Activated CD8-positive, alpha-beta memory T cell treated with anti-CD3 and anti-CD28 coated beads, Interleukin-2, amount 50 U/mL, for 1 hour (primary cell): ENCODE measurements around the gene TBC1D1.

Experiments
- DNase-seq: peaks from one replicate; pipeline ENCODE4 v3.0.0-alpha.2; 2020; ENCODE audit errors: extremely low read depth

Gene TBC1D1

GRCh38 chr4:37990731-37991245, 99.9 kb downstream of the TBC1D1 start:
- no peak for DNase-seq

GRCh38 chr4:37991623-37992410, 100.9 kb downstream of the TBC1D1 start:
- DNase-seq = no peak

DNA sequence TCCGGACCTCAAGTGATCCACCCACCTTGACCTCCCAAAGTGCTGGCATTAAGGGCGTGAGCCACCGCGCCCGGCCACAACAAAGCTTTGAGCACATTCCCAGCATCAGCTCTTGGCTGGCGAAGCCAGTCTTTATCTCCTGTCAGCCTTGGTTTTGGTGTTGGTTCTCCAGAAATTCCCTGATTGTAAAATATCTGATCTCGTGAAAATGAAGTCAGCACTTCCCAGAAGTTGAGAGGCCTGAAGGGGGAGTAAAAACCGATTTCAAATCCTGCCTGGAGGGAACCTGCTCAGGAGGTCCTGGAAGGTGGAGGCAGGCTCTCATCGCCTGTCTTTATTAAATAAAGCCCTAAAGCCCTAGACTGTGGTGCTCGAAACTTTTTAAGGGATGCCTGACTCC, 102.9 kb downstream of the TBC1D1 start:
- DNase-seq = no peak

- no peak for DNase-seq
These were observed 103.7 kb downstream of the TBC1D1 start for GRCh38 chr4:37994569-37994968.

DNA sequence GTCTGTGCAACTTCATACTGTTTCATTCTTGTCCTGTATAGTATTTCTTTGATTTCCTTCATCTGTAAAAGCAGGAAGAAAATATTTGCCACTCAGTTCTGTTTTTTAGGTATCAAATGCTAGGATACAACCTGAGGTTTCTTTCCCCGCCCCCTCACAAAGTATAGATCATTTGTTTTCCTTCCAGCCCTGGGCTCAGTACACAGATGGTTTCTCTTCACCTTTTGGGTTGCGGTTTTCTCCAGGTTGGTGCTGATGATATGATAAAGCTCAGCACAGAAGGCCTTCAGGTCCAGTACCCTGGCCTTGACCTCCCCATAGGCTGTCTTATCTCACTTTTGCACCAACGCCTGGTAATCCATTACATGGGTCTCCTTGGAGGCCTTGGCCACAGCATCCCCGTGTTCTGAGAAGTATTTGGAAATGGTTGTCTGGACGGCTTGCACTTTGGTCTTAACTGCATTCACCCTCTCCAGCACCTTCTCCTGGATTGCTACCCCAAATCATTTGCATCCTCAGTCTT, 104.5 kb downstream of the TBC1D1 start:
- no peak for DNase-seq

DNA sequence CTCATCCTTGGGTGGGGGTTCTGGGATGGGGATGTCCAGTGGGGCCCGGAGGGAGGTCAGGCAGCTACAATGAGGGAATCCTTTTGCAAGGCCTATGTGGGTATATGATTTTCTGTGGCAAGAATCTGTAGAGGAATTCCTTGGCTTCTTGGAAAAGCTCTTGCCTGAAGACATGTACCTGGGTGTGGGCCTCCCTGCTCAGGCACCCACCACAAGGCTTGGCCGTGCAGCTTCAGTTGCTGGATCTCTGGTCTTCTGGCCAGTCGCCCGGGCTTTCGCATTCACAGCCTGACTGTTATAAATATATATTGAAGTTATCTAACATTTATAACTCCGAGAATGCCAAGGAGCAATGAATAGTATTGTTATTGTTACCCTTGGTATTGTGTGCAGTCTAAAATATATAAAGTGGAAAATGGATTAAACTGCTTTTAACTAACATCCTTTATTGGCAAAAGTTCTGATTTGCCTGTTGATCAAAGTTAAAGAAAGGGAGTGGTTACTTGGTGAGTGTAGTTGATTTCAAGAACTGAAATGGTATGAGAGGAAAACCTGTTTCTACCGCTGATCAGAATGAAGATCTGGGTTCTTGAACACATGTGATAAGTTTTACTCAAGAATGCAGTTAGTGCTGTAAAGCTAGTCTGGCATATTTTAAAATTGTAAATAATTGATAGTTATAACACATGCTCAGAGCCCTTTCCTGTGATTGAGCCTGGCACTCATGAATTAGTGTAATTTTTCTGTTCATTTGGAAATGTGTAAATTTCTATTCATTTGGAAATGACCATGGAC, 105.3 kb downstream of the TBC1D1 start:
- DNase-seq = no peak

DNA sequence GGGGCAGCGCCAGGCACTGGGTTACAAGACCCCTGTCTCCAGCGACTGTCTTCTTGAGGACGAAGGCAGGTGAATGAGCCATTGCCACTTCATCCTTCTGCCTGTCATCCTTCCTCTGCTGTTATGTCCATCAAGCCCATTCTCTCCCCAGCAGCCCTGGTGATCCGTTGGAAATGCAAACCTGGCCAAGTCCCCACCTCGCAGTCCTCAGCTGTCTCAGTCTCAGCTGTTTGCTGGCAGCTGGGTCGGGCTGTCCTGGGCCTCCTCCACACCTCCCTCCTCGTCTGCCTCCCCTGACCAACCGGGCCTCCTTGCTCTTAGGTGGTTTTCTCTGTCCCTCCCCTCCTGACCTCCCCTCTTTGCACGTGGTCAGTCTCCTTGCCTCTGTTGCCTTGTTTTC, 107.3 kb downstream of the TBC1D1 start:
- DNase-seq = no peak

DNA sequence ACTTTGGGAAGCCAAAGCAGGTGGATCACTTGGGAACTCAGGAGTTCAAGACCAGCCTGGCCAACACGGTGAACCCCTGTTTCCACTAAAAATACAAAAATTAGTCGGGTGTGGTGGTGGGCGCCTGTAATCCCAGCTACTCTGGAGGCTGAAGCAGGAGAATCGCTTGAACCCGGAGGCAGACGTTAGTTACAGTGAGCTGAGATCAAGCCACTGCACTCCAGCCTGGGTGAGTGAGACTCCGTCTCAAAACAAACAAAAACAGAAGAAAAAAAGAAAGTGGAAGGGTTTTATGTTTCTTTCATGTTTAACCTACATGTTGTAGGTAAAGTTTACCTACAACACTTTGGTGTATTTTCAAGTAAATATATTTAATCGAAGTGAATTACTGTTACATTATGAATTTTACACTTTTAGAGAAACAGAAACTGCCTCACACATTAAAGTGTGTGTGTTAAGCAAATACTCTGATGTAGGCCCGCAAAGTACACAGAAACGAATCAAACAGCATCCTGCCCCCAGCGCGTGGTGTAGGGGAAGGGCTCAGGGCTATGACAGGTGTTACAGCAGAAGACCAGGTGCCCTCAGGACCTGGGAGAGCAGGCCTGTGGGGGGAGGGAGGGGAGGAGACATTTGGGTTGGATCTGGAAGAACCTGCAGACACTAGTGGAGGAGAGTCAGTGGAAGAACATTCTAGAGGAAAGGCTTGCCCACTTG, 108.3 kb downstream of the TBC1D1 start:
- no peak for DNase-seq

DNA sequence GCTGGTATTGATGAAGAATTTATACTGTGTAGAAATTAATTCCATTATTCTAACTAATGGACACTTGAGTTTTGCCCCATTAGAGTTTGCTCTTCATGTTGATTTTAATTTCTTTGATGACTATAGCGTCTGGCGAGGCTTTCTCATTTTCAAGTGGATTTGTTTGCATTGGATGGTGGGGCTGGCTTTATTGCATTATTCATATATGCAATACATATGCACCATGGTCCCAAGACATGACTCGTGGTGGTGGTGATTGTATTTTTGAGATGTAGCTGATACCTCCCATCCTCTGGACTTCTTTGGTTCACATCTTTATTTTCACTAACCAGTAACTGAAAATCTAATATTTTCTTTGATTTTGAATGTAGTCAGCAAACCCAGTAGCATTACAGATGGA, 109.1 kb downstream of the TBC1D1 start:
- DNase-seq = no peak

DNA sequence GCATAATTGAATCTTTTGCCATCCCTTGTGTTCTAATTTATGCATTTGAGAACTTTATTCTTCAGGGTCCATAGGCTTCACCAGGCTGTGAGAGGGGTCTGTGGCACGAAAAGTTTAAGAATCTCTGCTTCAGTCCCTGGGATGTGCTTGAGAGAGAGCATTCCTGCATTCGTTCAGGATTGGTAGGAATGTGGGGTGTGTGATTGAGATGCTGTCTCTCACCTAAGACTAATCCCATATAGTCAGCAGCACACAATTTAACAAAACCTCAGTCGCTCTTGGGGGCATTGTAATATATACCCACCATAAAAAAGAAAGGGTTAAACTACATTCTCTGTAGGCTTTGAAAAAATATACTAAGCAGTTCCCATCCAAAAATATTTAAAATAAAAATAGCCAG, 111.0 kb downstream of the TBC1D1 start:
- no peak for DNase-seq

GRCh38 chr4:38002451-38003071, 111.7 kb downstream of the TBC1D1 start:
- DNase-seq = no peak

GRCh38 chr4:38003102-38003501, 112.2 kb downstream of the TBC1D1 start:
- DNase-seq = no peak

DNA sequence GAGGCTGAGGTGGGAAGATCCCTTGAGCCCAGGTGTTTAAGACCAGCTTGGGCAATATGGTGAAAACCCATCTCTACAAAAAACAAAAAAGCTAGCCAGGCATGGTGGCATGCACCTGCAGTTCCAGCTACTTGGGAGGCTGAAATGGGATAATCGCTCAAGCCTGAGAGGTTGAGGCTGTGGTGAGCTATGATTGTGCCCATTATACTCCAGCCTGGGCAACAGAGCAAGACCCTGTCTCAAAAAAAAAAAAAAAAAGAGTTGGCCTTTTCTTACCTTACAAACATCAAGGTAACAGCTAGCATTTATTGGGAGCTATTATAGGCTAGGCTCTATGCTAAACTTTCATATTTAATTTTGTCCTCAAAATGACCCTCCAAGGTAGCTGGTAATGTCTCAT, 112.7 kb downstream of the TBC1D1 start:
- no peak for DNase-seq

DNA sequence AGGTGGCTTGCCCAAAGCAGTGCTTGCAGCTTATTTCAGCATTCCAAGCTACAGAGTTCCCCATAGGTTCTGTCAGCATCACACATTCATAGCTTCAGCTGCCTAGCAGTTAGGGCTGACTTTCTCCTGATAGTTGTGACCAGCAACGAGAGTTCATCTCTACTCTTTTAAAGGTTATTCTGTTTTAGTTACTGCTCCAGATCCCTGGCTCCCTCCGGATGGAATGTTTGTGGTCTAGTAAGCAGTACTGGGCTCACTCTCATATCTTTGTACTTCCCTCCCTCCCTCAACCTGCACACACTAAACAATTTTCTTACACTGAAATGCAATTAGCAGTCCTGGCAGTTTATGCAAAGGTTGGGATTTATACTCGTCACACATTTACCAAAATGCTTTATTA, 113.2 kb downstream of the TBC1D1 start:
- no peak for DNase-seq

DNA sequence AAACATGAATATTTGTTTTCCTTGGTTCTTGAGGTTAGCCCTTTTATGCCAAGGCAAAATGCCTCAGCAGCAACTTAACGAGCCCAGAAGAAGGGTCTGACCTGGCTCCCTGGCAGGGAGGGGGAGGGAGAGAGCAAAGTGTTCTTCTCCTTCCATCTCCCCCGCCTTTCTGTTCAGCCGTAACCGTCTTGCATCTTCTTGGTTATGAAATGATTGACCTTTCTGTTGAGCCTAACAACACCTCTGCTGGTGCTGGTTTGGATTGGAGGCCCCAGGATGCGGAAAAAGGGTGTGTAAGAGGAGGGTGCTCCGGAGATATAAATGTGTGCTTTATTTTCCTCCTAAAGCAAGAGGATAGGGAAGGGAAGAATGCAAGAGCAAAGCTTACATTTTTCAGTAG, 114.0 kb downstream of the TBC1D1 start:
- DNase-seq = no peak

DNA sequence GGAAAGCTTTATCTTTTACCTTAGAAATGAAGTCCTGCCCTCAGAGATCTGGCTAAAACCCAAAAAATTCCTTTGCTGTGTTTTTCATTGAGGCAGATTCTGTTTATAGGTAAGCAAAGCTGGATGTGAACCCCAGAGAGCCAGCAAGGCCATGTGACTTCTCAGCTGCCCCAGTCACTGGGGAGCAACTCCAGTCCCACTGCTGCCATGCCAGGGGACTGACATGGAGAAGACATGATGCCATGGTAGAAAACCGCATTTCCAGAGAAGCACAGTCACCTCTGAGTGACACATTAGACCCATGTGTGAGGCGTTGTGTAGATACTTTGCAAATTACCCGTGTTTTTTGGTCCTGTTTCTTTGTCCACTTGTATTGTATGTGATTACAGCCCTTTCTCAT, 114.8 kb downstream of the TBC1D1 start:
- no peak for DNase-seq

DNA sequence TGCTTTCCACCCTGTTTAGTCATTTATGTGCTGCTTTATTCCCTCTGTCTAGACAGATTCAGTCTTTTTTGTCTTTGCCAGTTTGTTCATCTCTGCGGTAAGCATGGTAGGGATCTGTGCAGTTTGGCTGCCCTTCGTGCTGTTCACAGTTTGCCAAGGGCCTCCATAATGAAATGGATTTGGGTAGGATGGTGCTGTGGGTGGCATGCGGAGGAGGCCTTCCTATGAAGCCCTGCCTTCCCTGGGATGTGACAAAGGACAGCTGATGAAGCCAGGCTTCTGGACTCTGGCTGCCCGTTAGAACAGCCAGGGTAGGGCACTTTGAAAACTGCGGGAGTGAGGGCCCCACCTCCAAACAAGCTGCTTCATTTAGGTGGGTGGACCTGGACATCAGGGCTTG, 116.8 kb downstream of the TBC1D1 start:
- DNase-seq = no peak

- DNase-seq = no peak
These were observed 117.7 kb downstream of the TBC1D1 start for GRCh38 chr4:38008571-38009021.

GRCh38 chr4:38009421-38009820, 118.5 kb downstream of the TBC1D1 start:
- no peak for DNase-seq

DNA sequence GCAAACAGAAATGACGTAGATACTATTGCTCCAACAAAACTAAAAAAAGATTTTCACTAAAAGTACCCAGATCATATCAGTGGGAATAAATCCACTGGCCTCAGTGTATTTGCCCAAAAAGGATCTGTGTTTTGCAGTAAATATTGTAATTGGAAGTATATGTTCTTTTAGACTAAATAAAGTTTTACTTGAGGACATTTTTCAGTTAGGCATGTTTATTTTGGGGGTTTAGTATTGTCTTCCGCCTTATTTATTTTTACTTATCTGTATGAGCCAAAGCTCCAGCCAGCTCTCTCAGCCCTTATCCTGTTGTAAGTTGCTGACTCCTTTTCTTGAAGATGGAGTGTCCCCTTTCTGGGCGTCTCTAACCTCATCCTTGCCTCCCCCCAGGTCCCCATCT, 119.1 kb downstream of the TBC1D1 start:
- no peak for DNase-seq

DNA sequence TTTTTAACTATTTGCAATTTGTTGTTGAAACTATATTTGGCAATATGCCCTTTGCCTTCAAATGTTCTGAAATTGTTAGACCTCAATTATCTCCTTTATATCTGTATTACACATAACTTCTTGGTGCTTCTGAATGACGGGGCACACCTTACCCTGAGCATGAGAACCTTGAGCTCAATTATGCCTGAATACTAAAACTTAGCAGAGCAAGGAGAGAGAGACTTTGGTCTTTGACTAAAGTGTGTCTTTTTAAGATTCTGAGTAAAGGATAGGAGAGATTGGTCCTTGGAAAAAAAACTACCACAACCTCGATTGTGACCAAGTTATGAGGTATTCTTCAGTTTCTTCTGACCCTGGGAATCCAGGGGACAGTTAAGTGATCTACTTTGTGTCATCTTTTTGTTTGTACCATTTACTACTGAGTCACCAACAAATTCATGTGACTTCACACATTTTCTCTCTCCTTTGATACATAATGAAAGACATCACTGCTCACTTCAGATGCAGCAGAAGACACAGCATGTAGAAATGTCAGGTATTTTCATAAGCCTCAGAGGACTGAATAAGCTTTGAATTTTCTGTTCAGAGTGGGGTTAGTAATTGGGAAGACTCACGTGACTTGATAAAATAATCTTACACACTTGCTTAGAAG, 120.8 kb downstream of the TBC1D1 start:
- no peak for DNase-seq
